SK-N-SH (cell line): ENCODE data around the gene RAC3. TPM values are rescaled to one million over a fixed set of nuclear protein-coding genes. Genes with fewer than 3 reads are reported as not detected.

ENCODE experiments used
- CTCF ChIA-PET: fragments of 300-600, 350-600 bp; formaldehyde crosslinking; extraction: SDS; loops from one replicate; lab custom pipeline; 2021; lab: Yijun Ruan, JAX
- POLR2A ChIA-PET: fragments of 350-600 bp; sonication (Branson Sonifier 250); formaldehyde crosslinking; extraction: SDS; loops from one replicate; lab custom pipeline; 2020; ENCODE audit warnings: antibody characterized with exemption, inconsistent platforms; lab: Yijun Ruan, JAX
- DNase-seq: peaks from one replicate; pipeline ENCODE4 v3.0.0; 2012
- H2AFZ ChIP-seq: fragments of 200-600 bp; sonication (generic); 2 replicates; pipeline ENCODE4 v1.8.1; 2016; ENCODE audit warnings: antibody characterized with exemption, mild to moderate bottlenecking, low read depth
- H3F3A ChIP-seq: fragments of 200-600 bp; sonication (generic); replicated peaks from 2 replicates; pipeline ENCODE3; 2016; ENCODE audit warnings: antibody characterized with exemption, mild to moderate bottlenecking; ENCODE audit not compliant: insufficient read depth
- H3K27ac ChIP-seq, 2 experiments: fragments of 200-500 bp in 1 of 2; fragments of 200-600 bp in 1 of 2; sonication (Bioruptor generic) in 1 of 2; sonication (generic), shearing (Covaris generic) in 1 of 2; 2 replicates each; pipeline versions ENCODE4 v1.5.1 to v1.6.1; 2014 to 2016; ENCODE audit warnings: low read depth in 2 of 2, inconsistent platforms in 1 of 2, low read length in 1 of 2, mild to moderate bottlenecking in 1 of 2, mixed read lengths in 1 of 2
- H3K27me3 ChIP-seq: fragments of 200-600 bp; sonication (generic), shearing (Covaris generic); 2 replicates; pipeline ENCODE4 v1.6.1; 2016; ENCODE audit warnings: mixed run types; ENCODE audit not compliant: insufficient read depth
- H3K36me3 ChIP-seq, 2 experiments: fragments of 200-500 bp in 1 of 2; fragments of 200-600 bp in 1 of 2; sonication (Bioruptor generic) in 1 of 2; sonication (generic) in 1 of 2; replicated peaks in 1 of 2; 2 replicates each; pipeline versions ENCODE3 to v1.5.1; 2014 to 2016; ENCODE audit warnings: low read length in 1 of 2, mild to moderate bottlenecking in 1 of 2; ENCODE audit not compliant: insufficient read depth in 2 of 2, control insufficient read depth in 1 of 2
- H3K4me1 ChIP-seq, 2 experiments: fragments of 200-500 bp in 1 of 2; fragments of 200-600 bp in 1 of 2; sonication (Bioruptor generic) in 1 of 2; sonication (generic), shearing (Covaris generic) in 1 of 2; 2 replicates each; pipeline versions ENCODE4 v1.5.1 to v1.6.1; 2014 to 2016; ENCODE audit warnings: low read depth in 1 of 2, low read length in 1 of 2, mixed run types in 1 of 2; ENCODE audit not compliant: insufficient read depth in 2 of 2, control insufficient read depth in 1 of 2
- H3K4me2 ChIP-seq: fragments of 200-600 bp; sonication (generic), shearing (Covaris generic); 2 replicates; pipeline ENCODE4 v1.6.1; 2017; ENCODE audit warnings: mixed run types
- H3K4me3 ChIP-seq, 2 experiments: fragments of 200-500 bp in 1 of 2; fragments of 200-600 bp in 1 of 2; sonication (Bioruptor generic) in 1 of 2; sonication (generic), shearing (Covaris generic) in 1 of 2; 2 replicates each; pipeline versions ENCODE4 v1.5.1 to v1.8.1; 2014 to 2016; ENCODE audit warnings: low read depth in 2 of 2, inconsistent platforms in 1 of 2, low read length in 1 of 2, mild to moderate bottlenecking in 1 of 2, mixed read lengths in 1 of 2, moderate library complexity in 1 of 2
- H3K79me2 ChIP-seq: fragments of 200-600 bp; sonication (generic); 2 replicates; pipeline ENCODE4 v1.8.1; 2017; ENCODE audit warnings: mild to moderate bottlenecking; ENCODE audit not compliant: insufficient read depth
- H3K9ac ChIP-seq: fragments of 200-600 bp; sonication (generic); 2 replicates; pipeline ENCODE4 v1.6.1; 2017; ENCODE audit warnings: mixed run types
- H3K9me2 ChIP-seq: fragments of 200-600 bp; sonication (generic); 2 replicates; pipeline ENCODE4 v1.6.1; 2017; ENCODE audit warnings: mixed run types
- H3K9me3 ChIP-seq: fragments of 200-600 bp; sonication (generic); 2 replicates; pipeline ENCODE4 v1.6.1; 2017; ENCODE audit warnings: mixed run types, mild to moderate bottlenecking, moderate library complexity
- H4K20me1 ChIP-seq: fragments of 200-600 bp; sonication (generic); 2 replicates; pipeline ENCODE4 v1.6.1; 2017; ENCODE audit warnings: mild to moderate bottlenecking, mixed run types; ENCODE audit not compliant: insufficient read depth
- CHD2 ChIP-seq: fragments of 150-350 bp; IDR thresholded peaks from 2 replicates; pipeline ENCODE4 v1.6.1; 2018; ENCODE audit warnings: low read length; ENCODE audit not compliant: partially characterized antibody
- CTCF ChIP-seq: fragments of 200-600 bp; sonication (generic); IDR thresholded peaks from 2 replicates; pipeline ENCODE4 v1.6.1; 2017; ENCODE audit warnings: antibody characterized with exemption, mild to moderate bottlenecking, moderate library complexity
- EP300 ChIP-seq, 2 experiments: IDR thresholded peaks; 2 replicates each; pipeline versions ENCODE4 v1.4.0 to v1.6.1; 2012; ENCODE audit warnings: borderline replicate concordance in 1 of 2, low read depth in 1 of 2, low read length in 1 of 2
- EZH2phosphoT487 ChIP-seq: fragments of 200-600 bp; sonication (generic); IDR thresholded peaks from 2 replicates; pipeline ENCODE4 v1.6.1; 2017; ENCODE audit warnings: low read depth, mixed run types, mild to moderate bottlenecking, antibody characterized with exemption, moderate library complexity, borderline replicate concordance
- FOXM1 ChIP-seq: IDR thresholded peaks from 2 replicates; pipeline ENCODE4 v1.4.0; 2012; ENCODE audit warnings: low read depth, mild to moderate bottlenecking
- GABPA ChIP-seq: IDR thresholded peaks from 2 replicates; pipeline ENCODE4 v1.4.0; 2012; ENCODE audit warnings: low read depth, mild to moderate bottlenecking
- GATA2 ChIP-seq: sonication (generic); formaldehyde crosslinking; IDR thresholded peaks from 2 replicates; pipeline ENCODE4 v1.5.0; 2020; ENCODE audit warnings: mild to moderate bottlenecking, missing genetic modification reagents
- JUND ChIP-seq: IDR thresholded peaks from 2 replicates; pipeline ENCODE4 v1.4.0; 2012
- MAX ChIP-seq: IDR thresholded peaks from 2 replicates; pipeline ENCODE4 v1.4.0; 2012; ENCODE audit warnings: low read depth
- MXI1 ChIP-seq: IDR thresholded peaks from 2 replicates; pipeline ENCODE4 v1.6.1; 2012; ENCODE audit warnings: mild to moderate bottlenecking, low read depth, low read length, improper control_type of control experiment
- NRF1 ChIP-seq: IDR thresholded peaks from 2 replicates; pipeline ENCODE4 v1.6.1; 2012; ENCODE audit warnings: low read depth, mild to moderate bottlenecking, low read length
- PBX3 ChIP-seq: IDR thresholded peaks from 2 replicates; pipeline ENCODE4; 2012
- RAD21 ChIP-seq: IDR thresholded peaks from 2 replicates; pipeline ENCODE4 v1.6.1; 2012; ENCODE audit warnings: mild to moderate bottlenecking, low read length
- RCOR1 ChIP-seq: fragments of 150-350 bp; IDR thresholded peaks from 2 replicates; pipeline ENCODE4 v1.6.1; 2017; ENCODE audit warnings: antibody characterized with exemption, low read length
- REST ChIP-seq: IDR thresholded peaks from 2 replicates; pipeline ENCODE4 v1.6.1; 2012; ENCODE audit warnings: mild to moderate bottlenecking, low read depth, low read length, moderate library complexity
- SIN3A ChIP-seq: IDR thresholded peaks from 2 replicates; pipeline ENCODE4 v1.6.1; 2012; ENCODE audit warnings: low read depth, mild to moderate bottlenecking, low read length, moderate library complexity, borderline replicate concordance
- SMC3 ChIP-seq: IDR thresholded peaks from 2 replicates; pipeline ENCODE4 v1.6.1; 2012; ENCODE audit warnings: low read depth, low read length, improper control_type of control experiment
- TEAD4 ChIP-seq: IDR thresholded peaks from 2 replicates; pipeline ENCODE4 v1.4.0; 2012; ENCODE audit warnings: mild to moderate bottlenecking, borderline replicate concordance; ENCODE audit not compliant: insufficient read depth
- YY1 ChIP-seq: IDR thresholded peaks from 2 replicates; pipeline ENCODE4 v1.4.0; 2012; ENCODE audit warnings: low read depth, mild to moderate bottlenecking
- WGBS: methylation state at CpG from one replicate; pipeline ENCODE4 v1.1.6; 2017; ENCODE audit warnings: low lambda C conversion rate; 5-methylcytosine and 5-hydroxymethylcytosine counted together
- polyA plus RNA-seq, 3 experiments: library from polyadenylated mRNA; depleted of rRNA; stranded (reverse); fragments of >200 nt; gene quantifications; 2 replicates each; pipeline ENCODE4 v1.2.3, GENCODE V29; 2012

The RAC3 gene
- polyA plus RNA-seq, 1 of the 3 experiments (the other 2 are of a cell fraction), result 83.6 TPM

GRCh38 chr17:82014971-82015310 lies 16.5 kb upstream of the RAC3 start:
- peaks cover 7 to 23% of the 10 kb centered on the region in 2 experiments for H3K36me3 ChIP-seq
- TF ChIP-seq FOXM1 (no peak), EZH2phosphoT487 (no peak), REST (no peak), MXI1 (no peak), CTCF (no peak), RAD21 (no peak)
- POLR2A ChIA-PET, result no interaction called here
- H3K4me2 ChIP-seq, result no peak overlapping the region
- H3F3A ChIP-seq, result peaks cover 12% of the 10 kb centered on the region
- H3K4me1 ChIP-seq, result peaks cover 0 to 21% of the 10 kb centered on the region in 2 experiments; a peak in 1 of 4 replicates
- peaks cover 6% of the 10 kb centered on the region; the same call in 1 of the 2 replicates for H3K79me2 ChIP-seq
- H3K27ac ChIP-seq, result no peak overlapping the region
- no peaks in the 10 kb centered on the region for H3K9me2 ChIP-seq
- DNase-seq, result no peak
- H4K20me1 ChIP-seq, result no peaks in the 10 kb centered on the region
- no peak overlapping the region for H3K4me3 ChIP-seq
- no peak overlapping the region for H2AFZ ChIP-seq
- H3K9ac ChIP-seq, result no peak overlapping the region
- CTCF ChIA-PET, result interaction anchor here (1.1 to 35.7 kb wide), 4 partner anchors 16 to 145 kb away, joined by 3 to 1216 read pairs (median 12); partner anchors contain the start of genes NOTUM and RAC3
- H3K9me3 ChIP-seq, result no peaks in the 10 kb centered on the region
- no peaks in the 10 kb centered on the region for H3K27me3 ChIP-seq
- 83% methylated on average over 13 of the region's 13 CpGs for WGBS

- no peak overlapping the region for H2AFZ ChIP-seq
- ChIA-PET CTCF (interaction anchor here (0.8 to 35.7 kb wide), 8 partner anchors 16 to 146 kb away, joined by 3 to 1216 read pairs (median 4); partner anchors contain the start of genes DCXR, FASN, NOTUM and RAC3), POLR2A (interaction anchor here (0.9 kb wide), 1 partner anchor 19 kb away, joined by 3 read pairs; no protein-coding TSS in a partner anchor)
- H3K4me2 ChIP-seq, result no peak overlapping the region
- peaks cover 16% of the 10 kb centered on the region for H3F3A ChIP-seq
- H3K36me3 ChIP-seq, result peaks cover 7 to 23% of the 10 kb centered on the region in 2 experiments
- H3K4me1 ChIP-seq, result peaks cover 0 to 25% of the 10 kb centered on the region in 2 experiments; a peak in 1 of 4 replicates
- H3K4me3 ChIP-seq, result no peak overlapping the region
- H3K79me2 ChIP-seq, result peaks cover 8% of the 10 kb centered on the region; the same call in 1 of the 2 replicates
- no peaks in the 10 kb centered on the region for H3K27me3 ChIP-seq
- WGBS, result 92% methylated on average over 19 of the region's 24 CpGs
- no peak overlapping the region for H3K27ac ChIP-seq
- DNase-seq, result peak; percentile 52
- H3K9me3 ChIP-seq, result no peaks in the 10 kb centered on the region
- H3K9ac ChIP-seq, result no peak overlapping the region
- no peaks in the 10 kb centered on the region for H3K9me2 ChIP-seq
- H4K20me1 ChIP-seq, result peaks cover 5% of the 10 kb centered on the region
- TF ChIP-seq CHD2, result no peak
- TF ChIP-seq EP300 (IDR thresholded peaks at IDR 0.05; ENCODE audit: borderline replicate concordance in 1 of 2, low read depth in 1 of 2, low read length in 1 of 2), result no peak
- TF ChIP-seq YY1, result no peak
- no peak for TF ChIP-seq SIN3A
- no peak for TF ChIP-seq GABPA
- no peak for TF ChIP-seq JUND
- no peak for TF ChIP-seq NRF1
- TF ChIP-seq FOXM1, result no peak
- no peak for TF ChIP-seq GATA2
- no peak for TF ChIP-seq PBX3
- no peak for TF ChIP-seq TEAD4
- no peak for TF ChIP-seq MAX
- no peak for TF ChIP-seq RCOR1
- TF ChIP-seq SMC3, result no peak
These were observed 16.0 kb upstream of the RAC3 start for GRCh38 chr17:82015311-82015971.
